Calu3 (cell line): ENCODE data around the gene PDE1C. TPM values are rescaled to one million over a fixed set of nuclear protein-coding genes. Genes with fewer than 3 reads are reported as not detected.
A peak's percentile ranks its signal among the peaks of the same experiment; 100 is the strongest.

Experiments used
- BruUV-seq: library from RNA; stranded (reverse); fragments of 400-500 nt; replicated peaks from 2 replicates; lab custom pipeline; 2021; lab: Mats Ljungman, UMichigan
- CTCF ChIA-PET: fragments of 300-600 bp; sonication (Branson Sonifier 250); formaldehyde crosslinking; loops from one replicate; lab custom pipeline; 2022; ENCODE audit warnings: antibody characterized with exemption; lab: Charles Lee
- DNase-seq: peaks from one replicate; pipeline ENCODE4 v3.0.0; 2022
- H3K27ac Mint-ChIP-seq: one replicate; pipeline ENCODE4 v1.8.0; 2022; ENCODE audit warnings: mixed read lengths; ENCODE audit not compliant: unreplicated experiment
- H3K27me3 Mint-ChIP-seq: one replicate; pipeline ENCODE4 v1.8.0; 2022; ENCODE audit warnings: mixed read lengths; ENCODE audit not compliant: unreplicated experiment
- H3K36me3 Mint-ChIP-seq: one replicate; pipeline ENCODE4 v1.8.0; 2022; ENCODE audit warnings: mild to moderate bottlenecking, moderate library complexity, mixed read lengths; ENCODE audit not compliant: insufficient read depth, unreplicated experiment
- H3K4me1 Mint-ChIP-seq: one replicate; pipeline ENCODE4 v1.8.0; 2022; ENCODE audit warnings: mild to moderate bottlenecking, low read depth, mixed read lengths; ENCODE audit not compliant: unreplicated experiment
- H3K4me3 Mint-ChIP-seq: one replicate; pipeline ENCODE4 v1.8.0; 2022; ENCODE audit warnings: mild to moderate bottlenecking, low read depth, moderate library complexity, mixed read lengths; ENCODE audit not compliant: unreplicated experiment
- H3K9me3 Mint-ChIP-seq: one replicate; pipeline ENCODE4 v1.8.0; 2022; ENCODE audit warnings: low read depth, mixed read lengths; ENCODE audit not compliant: unreplicated experiment
- CTCF ChIP-seq: fragments of 200-600 bp; IDR thresholded peaks from one replicate; pipeline ENCODE4 v1.8.0; 2022; ENCODE audit warnings: antibody characterized with exemption; ENCODE audit not compliant: unreplicated experiment
- intact Hi-C: fragments of 100-400 bp; cut with micrococcal nuclease; formaldehyde crosslinking; loops from one replicate; pipeline ENCODE4 v1.10.0; 2022; ENCODE audit not compliant: unreplicated experiment
- total RNA-seq: library from RNA; stranded (reverse); gene quantifications from 2 replicates; pipeline ENCODE4 v1.2.3, GENCODE V29; 2022

Gene PDE1C
- total RNA-seq, 1 experiment from 2014 or later, result 34.0 TPM

GRCh38 chr7:32071466-32072091, 1.4 kb upstream of the PDE1C start:
- no peak for TF ChIP-seq CTCF
- Mint-ChIP-seq H3K4me3 (peak overlapping the region; percentile 95), H3K27me3 (no peaks in the 10 kb centered on the region), H3K27ac (peak overlapping the region; percentile 45), H3K9me3 (no peaks in the 10 kb centered on the region), H3K36me3 (peaks cover 29% of the 10 kb centered on the region), H3K4me1 (peaks cover 64% of the 10 kb centered on the region)
- peak; percentile 20 for DNase-seq
- BruUV-seq, result TSS peak; percentile 46
- CTCF ChIA-PET, result interaction anchor here (0.6 to 2.6 kb wide), 4 partner anchors 33 to 257 kb away, joined by 3 to 10 read pairs (median 4); no protein-coding TSS in a partner anchor
- intact Hi-C loops, result loop anchor here (1.0 to 5.0 kb wide), 3 partner anchors 25 to 131 kb away; no protein-coding TSS in a partner anchor

- no TSS peak for BruUV-seq
- CTCF ChIA-PET, result interaction anchor here (0.8 to 2.6 kb wide), 7 partner anchors 10 to 255 kb away, joined by 3 to 10 read pairs (median 6); no protein-coding TSS in a partner anchor
- Mint-ChIP-seq H3K27ac (peak overlapping the region; percentile 48), H3K4me1 (peaks cover 64% of the 10 kb centered on the region), H3K36me3 (peaks cover 29% of the 10 kb centered on the region), H3K27me3 (no peaks in the 10 kb centered on the region), H3K9me3 (no peaks in the 10 kb centered on the region), H3K4me3 (peak overlapping the region; percentile 95)
- no peak for TF ChIP-seq CTCF
- no peak for DNase-seq
- intact Hi-C loops, result loop anchor here (2.0 to 5.0 kb wide), 2 partner anchors 23 to 132 kb away; no protein-coding TSS in a partner anchor
Observed at GRCh38 chr7:32070051-32070405, 179 bp downstream of the PDE1C start.

GRCh38 chr7:32069116-32069650, 1.0 kb downstream of the PDE1C start:
- Mint-ChIP-seq H3K9me3 (no peaks in the 10 kb centered on the region), H3K4me3 (peak overlapping the region; percentile 95), H3K27ac (peak overlapping the region; percentile 48), H3K36me3 (peaks cover 29% of the 10 kb centered on the region), H3K27me3 (no peaks in the 10 kb centered on the region), H3K4me1 (peaks cover 57% of the 10 kb centered on the region)
- TSS peak; percentile 39 for BruUV-seq
- intact Hi-C loops, result no loop called here
- CTCF ChIA-PET, result interaction anchor here (0.9 to 2.6 kb wide), 3 partner anchors 9 to 95 kb away, joined by 3 to 10 read pairs (median 7); no protein-coding TSS in a partner anchor
- no peak for TF ChIP-seq CTCF
- DNase-seq, result no peak

- H3K27ac Mint-ChIP-seq, result no peak overlapping the region
- no peaks in the 10 kb centered on the region for H3K9me3 Mint-ChIP-seq
- peaks cover 55% of the 10 kb centered on the region for H3K4me1 Mint-ChIP-seq
- no TSS peak for BruUV-seq
- no peak for TF ChIP-seq CTCF
- CTCF ChIA-PET, result interaction anchor here (0.9 to 1.6 kb wide), 2 partner anchors 9 to 12 kb away, joined by 3 to 7 read pairs; no protein-coding TSS in a partner anchor
- peak overlapping the region; percentile 95 for H3K4me3 Mint-ChIP-seq
- DNase-seq, result no peak
- peaks cover 27% of the 10 kb centered on the region for H3K36me3 Mint-ChIP-seq
- intact Hi-C loops, result no loop called here
- no peaks in the 10 kb centered on the region for H3K27me3 Mint-ChIP-seq
Observed at GRCh38 chr7:32068411-32069101, 1.7 kb downstream of the PDE1C start.
